HepG2 (cell line): Measurements from ENCODE around the gene ACACB. TPM values are rescaled to one million over a fixed set of nuclear protein-coding genes. Genes with fewer than 3 reads are reported as not detected.
A peak's percentile ranks its signal among the peaks of the same experiment; 100 is the strongest.

Source experiments
- ARID4A ChIP-seq: sonication (generic); formaldehyde crosslinking; IDR thresholded peaks from 2 replicates; pipeline ENCODE4 v1.5.0; 2020; ENCODE audit warnings: mild to moderate bottlenecking, missing genetic modification reagents, borderline replicate concordance
- HINFP ChIP-seq: sonication (generic); formaldehyde crosslinking; IDR thresholded peaks from 2 replicates; pipeline ENCODE4 v1.4.0; 2020; ENCODE audit warnings: low read depth, mild to moderate bottlenecking, missing genetic modification reagents
- MAZ ChIP-seq, 2 experiments: sonication (generic) in 1 of 2; formaldehyde crosslinking in 1 of 2; IDR thresholded peaks; 2 replicates each; pipeline versions ENCODE4 v1.5.0 to v1.6.1; 2012 to 2020; ENCODE audit warnings: low read depth in 2 of 2, mild to moderate bottlenecking in 2 of 2, borderline replicate concordance in 1 of 2, improper control_type of control experiment in 1 of 2, low read length in 1 of 2, missing genetic modification reagents in 1 of 2, moderate library complexity in 1 of 2
- NPAS2 ChIP-seq: sonication (generic); formaldehyde crosslinking; IDR thresholded peaks from 2 replicates; pipeline ENCODE4 v1.8.0; 2022; ENCODE audit warnings: mild to moderate bottlenecking, missing genetic modification reagents, borderline replicate concordance
- SALL1 ChIP-seq: sonication (generic); formaldehyde crosslinking; IDR thresholded peaks from 2 replicates; pipeline ENCODE4 v1.8.0; 2022; ENCODE audit warnings: mild to moderate bottlenecking, missing genetic modification reagents
- SAP130 ChIP-seq: IDR thresholded peaks from 2 replicates; pipeline ENCODE4 v1.6.1; 2016; ENCODE audit warnings: low read depth
- SRSF1 ChIP-seq: fragments of 200-400 bp; formaldehyde crosslinking; optimal IDR thresholded peaks from 2 replicates; pipeline ENCODE3; 2017; ENCODE audit warnings: mild to moderate bottlenecking, low read depth, low read length, moderate library complexity
- SRY ChIP-seq: sonication (generic); formaldehyde crosslinking; IDR thresholded peaks from 2 replicates; pipeline ENCODE4 v1.8.0; 2022; ENCODE audit warnings: mild to moderate bottlenecking, missing genetic modification reagents
- TBX2 ChIP-seq: sonication (generic); formaldehyde crosslinking; IDR thresholded peaks from 2 replicates; pipeline ENCODE4 v1.5.0; 2020; ENCODE audit warnings: missing genetic modification reagents, mild to moderate bottlenecking, borderline replicate concordance
- ZFP36 ChIP-seq: fragments of 150-350 bp; IDR thresholded peaks from 2 replicates; pipeline ENCODE4 v1.6.1; 2018; ENCODE audit warnings: borderline replicate concordance, low read length, low read depth; ENCODE audit not compliant: partially characterized antibody
- ZNF251 ChIP-seq: sonication (generic); formaldehyde crosslinking; IDR thresholded peaks from 2 replicates; pipeline ENCODE4 v1.9.0; 2021; ENCODE audit warnings: mild to moderate bottlenecking, missing genetic modification reagents
- ZNF678 ChIP-seq: sonication (generic); formaldehyde crosslinking; IDR thresholded peaks from 2 replicates; pipeline ENCODE4 v1.4.0; 2020; ENCODE audit warnings: mild to moderate bottlenecking, missing genetic modification reagents
- ZNF841 ChIP-seq: sonication (generic); formaldehyde crosslinking; IDR thresholded peaks from 2 replicates; pipeline ENCODE4 v1.8.1; 2023; ENCODE audit warnings: missing genetic modification reagents, borderline replicate concordance
- polyA plus RNA-seq, 8 experiments: library from polyadenylated mRNA; depleted of rRNA in 3 of 8; stranded (reverse) in 7 of 8; unstranded in 1 of 8; fragments of >200 nt; fragmentation: Illumina TruSeq in 4 of 8; extraction: Trizol in 4 of 8; gene quantifications; 2 replicates each; pipeline versions ENCODE4 v1.2.1 to v1.2.3, GENCODE V29; 2011 to 2016; ENCODE audit warnings: low read depth in 4 of 8, missing spikeins in 1 of 8, mixed read lengths in 1 of 8; ENCODE audit not compliant: insufficient read depth in 1 of 8
- total RNA-seq, 5 experiments: library from RNA; depleted of rRNA; stranded (reverse); fragments of >200 nt; fragmentation: Illumina TruSeq; extraction: Trizol; gene quantifications; 2 replicates each; pipeline ENCODE4 v1.2.3, GENCODE V29; 2016; ENCODE audit warnings: low read depth in 1 of 5
- TF ChIP-seq, protein P1 (sequence below): fragments of 450-650 bp; IDR thresholded peaks from 2 replicates; pipeline ENCODE4 v1.6.1; 2017
- TF ChIP-seq, protein P2 (sequence below): sonication (generic); formaldehyde crosslinking; IDR thresholded peaks from 2 replicates; pipeline ENCODE4 v1.5.0; 2020; ENCODE audit warnings: missing genetic modification reagents
- TF ChIP-seq, protein P3 (sequence below): sonication (generic); formaldehyde crosslinking; IDR thresholded peaks from 2 replicates; pipeline ENCODE4 v1.4.0; 2020; ENCODE audit warnings: mild to moderate bottlenecking, missing genetic modification reagents

Gene ACACB
- total and polyA plus RNA-seq, 2 of the 13 experiments (the other 11 are each of a cell fraction or from before 2014, with no cell fraction given), result 6.2 to 8.6 TPM

DNA sequence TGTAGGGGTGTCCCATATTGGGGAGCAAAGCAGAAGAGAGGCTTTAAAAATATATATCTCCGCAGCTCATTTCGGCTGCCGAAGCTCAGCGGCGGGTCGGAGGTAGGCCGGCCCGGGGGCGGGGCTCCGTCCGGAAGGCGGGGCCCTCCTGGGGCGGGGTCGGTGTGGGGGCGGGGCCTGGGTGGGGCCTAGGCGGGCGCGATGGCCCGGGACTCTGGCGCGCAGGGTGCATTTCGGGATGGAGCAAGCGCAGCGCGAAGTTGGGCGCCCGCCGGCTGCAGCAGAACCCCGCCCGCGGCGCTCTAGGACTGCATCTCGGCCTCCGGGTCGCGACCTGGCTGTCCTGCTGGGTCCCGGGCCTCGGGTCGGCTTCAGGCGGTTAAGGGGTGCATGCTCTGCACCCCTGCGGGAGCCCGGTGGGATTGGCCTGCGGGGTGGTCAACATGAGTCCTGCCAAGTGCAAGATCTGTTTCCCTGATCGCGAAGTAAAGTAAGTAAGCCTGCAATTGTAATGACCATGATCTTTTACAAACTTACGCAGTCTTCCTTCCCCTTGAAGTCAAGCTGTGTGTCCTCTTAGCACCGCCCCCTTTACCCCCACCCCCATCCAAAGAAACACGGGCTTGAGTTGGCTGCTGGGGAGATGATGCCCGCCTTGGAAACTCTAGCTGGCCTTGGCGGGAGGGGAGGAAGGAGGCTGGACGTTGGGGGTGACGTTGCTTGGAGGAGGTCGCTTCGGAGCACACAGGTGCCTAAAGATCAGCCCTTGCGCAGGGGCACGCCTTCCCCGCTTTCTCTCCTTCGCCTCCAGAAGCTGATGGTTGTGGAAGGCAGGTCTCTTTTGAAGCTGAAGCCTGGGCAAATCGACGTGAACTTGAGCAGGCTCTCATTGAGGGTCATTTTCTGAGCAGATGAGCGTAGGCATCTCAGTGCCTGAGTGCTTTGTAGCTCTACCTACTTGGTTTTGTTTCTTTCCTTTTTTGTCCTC is 38.4 kb downstream of the ACACB start (continued):
- TF ChIP-seq MAZ (IDR thresholded peaks at IDR 0.05; ENCODE audit: borderline replicate concordance, low read depth, low read length) (no peak), MAZ (CRISPR knock-in tag; IDR thresholded peaks at IDR 0.05; ENCODE audit: low read depth) (0 out of 2 replicates have a peak, but pooled peaks have one; percentile 61), HINFP (no peak), SRSF1 (no peak), ZFP36 (no peak), SAP130 (CRISPR knock-in tag) (peak; percentile 19; the same call in 1 of the 2 replicates), NPAS2 (CRISPR knock-in tag) (no peak), ZNF841 (no peak), SALL1 (CRISPR knock-in tag) (no peak; the same call in 1 of the 2 replicates), SRY (CRISPR knock-in tag) (peak; percentile 48; the same call in 1 of the 2 replicates), ZNF251 (no peak), TBX2 (CRISPR knock-in tag) (no peak), ARID4A (CRISPR knock-in tag) (no peak; the same call in 1 of the 2 replicates), ZNF678 (no peak)
- TF ChIP-seq, protein P1, sequence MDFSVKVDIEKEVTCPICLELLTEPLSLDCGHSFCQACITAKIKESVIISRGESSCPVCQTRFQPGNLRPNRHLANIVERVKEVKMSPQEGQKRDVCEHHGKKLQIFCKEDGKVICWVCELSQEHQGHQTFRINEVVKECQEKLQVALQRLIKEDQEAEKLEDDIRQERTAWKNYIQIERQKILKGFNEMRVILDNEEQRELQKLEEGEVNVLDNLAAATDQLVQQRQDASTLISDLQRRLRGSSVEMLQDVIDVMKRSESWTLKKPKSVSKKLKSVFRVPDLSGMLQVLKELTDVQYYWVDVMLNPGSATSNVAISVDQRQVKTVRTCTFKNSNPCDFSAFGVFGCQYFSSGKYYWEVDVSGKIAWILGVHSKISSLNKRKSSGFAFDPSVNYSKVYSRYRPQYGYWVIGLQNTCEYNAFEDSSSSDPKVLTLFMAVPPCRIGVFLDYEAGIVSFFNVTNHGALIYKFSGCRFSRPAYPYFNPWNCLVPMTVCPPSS, result no peak
- TF ChIP-seq, protein P2, sequence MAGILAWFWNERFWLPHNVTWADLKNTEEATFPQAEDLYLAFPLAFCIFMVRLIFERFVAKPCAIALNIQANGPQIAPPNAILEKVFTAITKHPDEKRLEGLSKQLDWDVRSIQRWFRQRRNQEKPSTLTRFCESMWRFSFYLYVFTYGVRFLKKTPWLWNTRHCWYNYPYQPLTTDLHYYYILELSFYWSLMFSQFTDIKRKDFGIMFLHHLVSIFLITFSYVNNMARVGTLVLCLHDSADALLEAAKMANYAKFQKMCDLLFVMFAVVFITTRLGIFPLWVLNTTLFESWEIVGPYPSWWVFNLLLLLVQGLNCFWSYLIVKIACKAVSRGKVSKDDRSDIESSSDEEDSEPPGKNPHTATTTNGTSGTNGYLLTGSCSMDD, result no peak
- TF ChIP-seq, protein P3, sequence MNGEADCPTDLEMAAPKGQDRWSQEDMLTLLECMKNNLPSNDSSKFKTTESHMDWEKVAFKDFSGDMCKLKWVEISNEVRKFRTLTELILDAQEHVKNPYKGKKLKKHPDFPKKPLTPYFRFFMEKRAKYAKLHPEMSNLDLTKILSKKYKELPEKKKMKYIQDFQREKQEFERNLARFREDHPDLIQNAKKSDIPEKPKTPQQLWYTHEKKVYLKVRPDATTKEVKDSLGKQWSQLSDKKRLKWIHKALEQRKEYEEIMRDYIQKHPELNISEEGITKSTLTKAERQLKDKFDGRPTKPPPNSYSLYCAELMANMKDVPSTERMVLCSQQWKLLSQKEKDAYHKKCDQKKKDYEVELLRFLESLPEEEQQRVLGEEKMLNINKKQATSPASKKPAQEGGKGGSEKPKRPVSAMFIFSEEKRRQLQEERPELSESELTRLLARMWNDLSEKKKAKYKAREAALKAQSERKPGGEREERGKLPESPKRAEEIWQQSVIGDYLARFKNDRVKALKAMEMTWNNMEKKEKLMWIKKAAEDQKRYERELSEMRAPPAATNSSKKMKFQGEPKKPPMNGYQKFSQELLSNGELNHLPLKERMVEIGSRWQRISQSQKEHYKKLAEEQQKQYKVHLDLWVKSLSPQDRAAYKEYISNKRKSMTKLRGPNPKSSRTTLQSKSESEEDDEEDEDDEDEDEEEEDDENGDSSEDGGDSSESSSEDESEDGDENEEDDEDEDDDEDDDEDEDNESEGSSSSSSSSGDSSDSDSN (CRISPR knock-in tag), result peak; percentile 45; the same call in 1 of the 2 replicates
